Tibial artery (tissue), 4 donors: ENCODE data around the gene PCBP3.
"Not testable (repeated sequence)": the region's sequence is repeated elsewhere in the genome, so short reads cannot be mapped to it uniquely, and the experiment has no call there.

Experiments
- DNase-seq, 2 donors: peaks; one replicate each; pipeline ENCODE4 v3.0.0-alpha.2; 2019
- H3K27ac ChIP-seq, 2 donors: fragments of 200-600 bp; sonication (generic) in 1 of 2; 1 replicate in 1 of 2; 2 replicates in 1 of 2; pipeline ENCODE4 v1.5.1; 2018 to 2019; ENCODE audit warnings: mild to moderate bottlenecking in 1 of 2
- H3K27me3 ChIP-seq, 2 donors: fragments of 200-600 bp; sonication (generic) in 1 of 2; one replicate each; pipeline versions ENCODE4 v1.5.1 to v1.6.0; 2016 to 2019
- H3K36me3 ChIP-seq, 3 donors: fragments of 200-600 bp; sonication (generic) in 2 of 3; one replicate each; pipeline ENCODE4 v1.5.1; 2016 to 2019; ENCODE audit warnings: mild to moderate bottlenecking in 2 of 3
- H3K4me1 ChIP-seq, 4 donors: fragments of 200-600 bp; sonication (generic) in 2 of 4; 1 replicate in 3 of 4; 2 replicates in 1 of 4; pipeline ENCODE4 v1.5.1; 2016 to 2019
- H3K4me3 ChIP-seq, 2 donors: fragments of 200-600 bp; sonication (generic) in 1 of 2; 1 replicate in 1 of 2; 2 replicates in 1 of 2; pipeline ENCODE4 v1.5.1; 2018 to 2019; ENCODE audit warnings: mild to moderate bottlenecking in 2 of 2
- H3K9me3 ChIP-seq, 3 donors: fragments of 200-600 bp; sonication (generic) in 1 of 3; one replicate each; pipeline ENCODE4 v1.5.1; 2016 to 2019
- intact Hi-C: fragments of 100-400 bp; cut with DNase I; formaldehyde crosslinking; loops from one replicate; pipeline ENCODE4 v1.15.0; 2023; ENCODE audit warnings: low total_unique reads
- TF ChIP-seq, protein P1 (sequence below), 2 experiments: fragments of 200-600 bp in 1 of 2; fragments of 450-650 bp in 1 of 2; IDR thresholded peaks; one replicate each; pipeline ENCODE4 v1.5.1; 2017 to 2019; ENCODE audit warnings: antibody characterized with exemption in 2 of 2, mild to moderate bottlenecking in 1 of 2, moderate library complexity in 1 of 2

PCBP3 gene

DNA sequence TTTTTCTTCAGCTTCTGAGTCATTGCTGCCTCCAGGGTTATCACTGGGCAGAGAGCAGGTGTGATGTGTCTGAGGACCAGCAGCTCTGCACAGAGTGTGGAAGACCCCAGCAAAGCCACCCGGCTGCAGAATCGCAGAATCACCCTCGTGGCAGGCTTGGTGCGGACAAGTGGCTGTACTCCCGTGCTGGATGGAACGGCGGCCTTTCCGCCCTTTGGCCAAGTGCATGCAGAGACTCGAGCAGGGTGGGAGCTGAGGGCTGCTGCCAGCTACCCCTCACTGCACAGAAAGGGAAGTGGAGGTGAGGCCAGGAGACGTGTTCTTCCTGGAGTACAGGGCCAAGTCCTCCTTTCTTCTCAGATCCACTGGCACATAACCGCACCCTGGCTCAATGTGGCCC lies 162.5 kb downstream of the PCBP3 start:
- Histone ChIP-seq H3K4me3 (no peak overlapping the region), H3K36me3 (no peaks in the 10 kb centered on the region), H3K9me3 (no peaks in the 10 kb centered on the region), H3K27me3 (peaks cover 0 to 24% of the 10 kb centered on the region in 2 donors), H3K4me1 (no peaks in the 10 kb centered on the region), H3K27ac (no peak overlapping the region)
- DNase-seq, result no peak
- intact Hi-C loops, result no loop called here
- TF ChIP-seq, protein P1, sequence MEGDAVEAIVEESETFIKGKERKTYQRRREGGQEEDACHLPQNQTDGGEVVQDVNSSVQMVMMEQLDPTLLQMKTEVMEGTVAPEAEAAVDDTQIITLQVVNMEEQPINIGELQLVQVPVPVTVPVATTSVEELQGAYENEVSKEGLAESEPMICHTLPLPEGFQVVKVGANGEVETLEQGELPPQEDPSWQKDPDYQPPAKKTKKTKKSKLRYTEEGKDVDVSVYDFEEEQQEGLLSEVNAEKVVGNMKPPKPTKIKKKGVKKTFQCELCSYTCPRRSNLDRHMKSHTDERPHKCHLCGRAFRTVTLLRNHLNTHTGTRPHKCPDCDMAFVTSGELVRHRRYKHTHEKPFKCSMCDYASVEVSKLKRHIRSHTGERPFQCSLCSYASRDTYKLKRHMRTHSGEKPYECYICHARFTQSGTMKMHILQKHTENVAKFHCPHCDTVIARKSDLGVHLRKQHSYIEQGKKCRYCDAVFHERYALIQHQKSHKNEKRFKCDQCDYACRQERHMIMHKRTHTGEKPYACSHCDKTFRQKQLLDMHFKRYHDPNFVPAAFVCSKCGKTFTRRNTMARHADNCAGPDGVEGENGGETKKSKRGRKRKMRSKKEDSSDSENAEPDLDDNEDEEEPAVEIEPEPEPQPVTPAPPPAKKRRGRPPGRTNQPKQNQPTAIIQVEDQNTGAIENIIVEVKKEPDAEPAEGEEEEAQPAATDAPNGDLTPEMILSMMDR (IDR thresholded peaks at IDR 0.05), result no peak

DNA sequence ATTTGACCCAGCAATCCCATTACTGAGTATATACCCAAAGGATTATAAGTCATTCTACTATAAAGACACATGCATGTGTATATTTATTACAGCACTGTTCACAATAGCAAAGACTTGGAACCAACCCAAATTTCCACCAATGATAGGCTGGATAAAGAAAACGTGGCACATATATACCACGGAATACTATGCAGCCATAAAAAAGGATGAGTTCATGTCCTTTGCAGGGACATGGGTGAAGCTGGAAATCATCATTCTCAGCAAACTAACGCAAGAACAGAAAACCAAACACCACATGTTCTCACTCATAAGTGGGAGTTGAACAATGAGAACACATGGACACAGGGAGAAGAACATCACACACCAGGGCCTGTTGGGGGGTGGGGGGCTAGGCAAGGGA lies 165.1 kb downstream of the PCBP3 start:
- DNase-seq, intact Hi-C loops, H3K36me3 ChIP-seq, H3K4me3 ChIP-seq, H3K27ac ChIP-seq, H3K4me1 ChIP-seq, H3K9me3 ChIP-seq: not testable (repeated sequence)
- peaks cover 0 to 28% of the 10 kb centered on the region in 2 donors for H3K27me3 ChIP-seq

DNA sequence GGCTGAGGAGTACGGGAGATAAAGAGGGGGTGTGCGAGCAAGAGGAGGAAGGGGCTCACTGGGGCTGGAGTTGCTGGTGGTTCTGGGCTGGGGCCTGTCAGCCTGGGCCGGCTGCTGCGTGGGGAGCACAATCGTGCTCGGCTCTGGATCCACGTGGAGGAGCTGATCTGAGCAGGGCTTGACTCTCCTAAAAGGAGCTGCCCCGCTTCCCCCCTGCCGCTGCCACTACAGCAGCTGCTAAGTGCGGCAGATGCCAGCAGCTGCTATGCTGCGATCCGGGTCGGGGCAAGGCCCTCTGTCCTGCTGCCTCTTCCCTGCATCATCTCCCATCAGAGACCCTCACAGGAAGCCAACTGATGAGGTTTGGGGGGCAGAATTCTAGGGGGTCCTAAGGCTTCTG lies 165.9 kb downstream of the PCBP3 start:
- H3K27me3 ChIP-seq, result peaks cover 0 to 25% of the 10 kb centered on the region in 2 donors
- no peak overlapping the region for H3K27ac ChIP-seq
- no peaks in the 10 kb centered on the region for H3K9me3 ChIP-seq
- H3K4me3 ChIP-seq, result no peak overlapping the region
- H3K4me1 ChIP-seq, result no peaks in the 10 kb centered on the region
- no peaks in the 10 kb centered on the region for H3K36me3 ChIP-seq
- DNase-seq, result peak in 1 of 2 donors; percentile 50
- intact Hi-C loops, result no loop called here
- TF ChIP-seq, protein P1 (IDR thresholded peaks at IDR 0.05), result no peak

DNA sequence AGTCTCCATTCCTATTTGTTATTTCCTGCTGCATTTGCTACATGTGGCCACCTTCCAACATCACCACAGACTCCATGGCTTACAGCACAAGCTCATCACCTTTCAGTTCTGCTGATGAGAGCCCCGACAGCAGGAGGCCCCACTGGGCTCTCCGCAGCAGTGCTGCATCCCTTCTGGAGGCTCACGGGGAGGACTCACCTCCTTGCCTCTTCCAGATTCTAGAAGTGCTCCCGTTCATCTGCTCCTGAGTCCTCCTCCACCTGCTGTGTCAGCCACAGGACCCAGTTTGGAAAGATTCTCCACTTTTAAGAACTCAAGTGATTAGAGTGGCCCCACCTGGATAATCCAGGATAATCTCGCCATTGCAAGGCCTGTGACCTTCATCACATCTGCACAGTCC lies 167.6 kb downstream of the PCBP3 start:
- DNase-seq, result peak in 1 of 2 donors; percentile 16
- no peaks in the 10 kb centered on the region for H3K9me3 ChIP-seq
- intact Hi-C loops, result no loop called here
- TF ChIP-seq, protein P1 (IDR thresholded peaks at IDR 0.05), result no peak
- no peak overlapping the region for H3K27ac ChIP-seq
- no peaks in the 10 kb centered on the region for H3K36me3 ChIP-seq
- H3K4me1 ChIP-seq, result no peaks in the 10 kb centered on the region
- no peak overlapping the region for H3K4me3 ChIP-seq
- peaks cover 0 to 11% of the 10 kb centered on the region in 2 donors for H3K27me3 ChIP-seq

DNA sequence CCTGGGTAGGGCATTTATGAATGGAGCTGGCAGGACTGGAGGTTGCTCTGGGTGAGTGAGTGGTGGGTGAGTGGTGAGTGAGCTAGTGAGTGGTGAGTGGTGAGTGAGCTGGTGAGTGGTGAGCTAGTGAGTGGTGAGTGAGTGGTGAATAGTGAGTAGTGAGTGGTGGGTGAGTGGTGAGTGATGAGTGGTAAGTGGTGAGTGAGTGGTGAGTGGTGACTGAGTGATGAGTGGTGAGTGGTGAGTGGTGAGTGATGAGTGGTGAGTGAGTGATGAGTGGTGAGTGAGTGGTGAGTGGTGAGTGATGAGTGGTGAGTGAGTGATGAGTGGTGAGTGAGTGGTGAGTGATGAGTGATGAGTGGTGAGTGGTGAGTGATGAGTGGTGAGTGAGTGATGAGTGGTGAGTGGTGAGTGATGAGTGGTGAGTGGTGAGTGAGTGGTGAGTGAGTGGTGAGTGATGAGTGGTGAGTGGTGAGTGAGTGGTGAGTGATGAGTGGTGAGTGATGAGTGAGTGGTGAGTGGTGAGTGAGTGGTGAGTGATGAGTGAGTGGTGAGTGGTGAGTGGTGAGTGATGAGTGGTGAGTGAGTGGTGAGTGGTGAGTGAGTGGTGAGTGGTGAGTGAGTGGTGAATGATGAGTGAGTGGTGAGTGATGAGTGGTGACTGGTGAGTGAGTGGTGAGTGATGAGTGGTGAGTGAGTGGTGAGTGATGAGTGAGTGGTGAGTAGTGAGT lies 170.8 kb downstream of the PCBP3 start:
- H3K36me3 ChIP-seq, H3K4me3 ChIP-seq, H3K4me1 ChIP-seq, intact Hi-C loops, H3K9me3 ChIP-seq, H3K27me3 ChIP-seq, H3K27ac ChIP-seq: not testable (repeated sequence)
- peak in 1 of 2 donors; percentile 43 for DNase-seq

DNA sequence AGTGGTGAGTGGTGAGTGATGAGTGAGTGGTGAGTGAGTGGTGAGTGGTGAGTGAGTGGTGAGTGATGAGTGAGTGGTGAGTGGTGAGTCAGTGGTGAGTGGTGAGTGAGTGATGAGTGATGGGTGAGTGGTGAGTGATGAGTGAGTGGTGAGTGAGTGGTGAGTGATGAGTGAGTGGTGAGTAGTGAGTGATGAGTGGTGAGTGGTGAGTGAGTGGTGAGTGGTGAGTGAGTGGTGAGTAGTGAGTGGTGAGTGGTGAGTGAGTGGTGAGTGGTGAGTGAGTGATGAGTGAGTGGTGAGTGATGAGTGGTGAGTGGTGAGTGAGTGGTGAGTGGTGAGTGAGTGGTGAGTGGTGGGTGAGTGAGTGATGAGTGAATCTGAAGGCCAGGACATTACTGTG lies 172.3 kb downstream of the PCBP3 start:
- not testable (repeated sequence) for DNase-seq, H3K9me3 ChIP-seq, H3K36me3 ChIP-seq, H3K4me1 ChIP-seq, H3K27ac ChIP-seq, H3K4me3 ChIP-seq
- H3K27me3 ChIP-seq, result peaks cover 0 to 20% of the 10 kb centered on the region in 2 donors
- intact Hi-C loops, result loop anchor here (5.0 kb wide), 1 partner anchor 258 kb away; no protein-coding TSS in a partner anchor

DNA sequence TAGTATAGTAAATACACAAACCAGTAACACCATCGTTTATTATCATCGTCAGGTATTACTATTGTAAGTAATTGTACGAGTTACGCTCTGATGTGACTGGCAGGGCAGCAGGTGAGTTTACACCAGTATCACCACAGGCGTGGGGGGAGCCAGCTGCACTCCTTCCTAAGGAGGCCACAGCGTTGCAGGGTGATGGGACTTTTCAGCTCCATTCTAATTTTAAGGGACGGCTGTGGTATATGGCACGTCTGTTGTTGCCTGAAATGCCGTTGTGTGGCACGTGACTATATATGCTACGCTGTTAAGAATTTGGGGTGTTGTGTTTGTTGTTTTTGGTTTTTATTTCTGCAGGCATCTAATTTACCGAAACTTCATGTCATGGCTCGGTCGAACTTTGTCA lies 173.3 kb downstream of the PCBP3 start:
- H3K27ac ChIP-seq, result no peak overlapping the region
- H3K36me3 ChIP-seq, result no peaks in the 10 kb centered on the region
- TF ChIP-seq, protein P1 (IDR thresholded peaks at IDR 0.05), result no peak
- H3K4me1 ChIP-seq, result no peaks in the 10 kb centered on the region
- H3K27me3 ChIP-seq, result peaks cover 0 to 26% of the 10 kb centered on the region in 2 donors
- DNase-seq, result no peak
- no peaks in the 10 kb centered on the region for H3K9me3 ChIP-seq
- no peak overlapping the region for H3K4me3 ChIP-seq
- intact Hi-C loops, result loop anchor here (5.0 kb wide), 1 partner anchor 259 kb away; no protein-coding TSS in a partner anchor
